Prostate gland (tissue), 2 donors: ENCODE results near the gene SYT17.

Experiments
- CTCF ChIP-seq, 4 experiments: fragments of 200-600 bp in 2 of 4; fragments of 450-650 bp in 2 of 4; sonication (generic) in 2 of 4; IDR thresholded peaks; 1 replicate in 3 of 4; 2 replicates in 1 of 4; pipeline ENCODE4 v1.5.1; 2016 to 2019; ENCODE audit warnings: antibody characterized with exemption in 4 of 4, mild to moderate bottlenecking in 2 of 4, moderate library complexity in 2 of 4
- POLR2AphosphoS5 ChIP-seq: sonication (generic); formaldehyde crosslinking; IDR thresholded peaks from one replicate; pipeline ENCODE4 v1.6.1; 2017; ENCODE audit warnings: antibody characterized with exemption

GRCh38 chr16:19131825-19132218 lies 36.2 kb upstream of the SYT17 start:
- no peak for TF ChIP-seq POLR2AphosphoS5
- no peak for TF ChIP-seq CTCF (IDR thresholded peaks at IDR 0.05)
